ENCODE measurements around the gene ZSWIM5.

DNA sequence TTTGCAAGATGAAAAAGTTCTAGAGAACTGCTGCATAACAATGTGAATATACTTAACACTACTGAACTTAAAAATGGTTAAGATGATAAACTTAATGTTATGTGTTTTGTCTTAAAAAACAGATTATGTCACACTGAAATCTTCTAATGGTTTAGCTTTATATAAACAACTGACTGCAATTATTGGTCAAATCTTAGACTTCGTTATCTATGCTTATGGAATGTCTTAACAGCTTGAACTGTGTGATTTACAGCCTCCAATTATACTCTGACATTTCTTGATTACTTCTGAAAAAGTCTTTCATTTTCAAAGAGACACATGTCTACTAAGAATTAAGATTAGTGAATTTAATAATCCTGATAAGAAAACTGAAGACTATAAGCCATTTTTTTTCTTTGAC, 71.1 kb downstream of the ZSWIM5 start:
- TF ChIP-seq, protein P1, sequence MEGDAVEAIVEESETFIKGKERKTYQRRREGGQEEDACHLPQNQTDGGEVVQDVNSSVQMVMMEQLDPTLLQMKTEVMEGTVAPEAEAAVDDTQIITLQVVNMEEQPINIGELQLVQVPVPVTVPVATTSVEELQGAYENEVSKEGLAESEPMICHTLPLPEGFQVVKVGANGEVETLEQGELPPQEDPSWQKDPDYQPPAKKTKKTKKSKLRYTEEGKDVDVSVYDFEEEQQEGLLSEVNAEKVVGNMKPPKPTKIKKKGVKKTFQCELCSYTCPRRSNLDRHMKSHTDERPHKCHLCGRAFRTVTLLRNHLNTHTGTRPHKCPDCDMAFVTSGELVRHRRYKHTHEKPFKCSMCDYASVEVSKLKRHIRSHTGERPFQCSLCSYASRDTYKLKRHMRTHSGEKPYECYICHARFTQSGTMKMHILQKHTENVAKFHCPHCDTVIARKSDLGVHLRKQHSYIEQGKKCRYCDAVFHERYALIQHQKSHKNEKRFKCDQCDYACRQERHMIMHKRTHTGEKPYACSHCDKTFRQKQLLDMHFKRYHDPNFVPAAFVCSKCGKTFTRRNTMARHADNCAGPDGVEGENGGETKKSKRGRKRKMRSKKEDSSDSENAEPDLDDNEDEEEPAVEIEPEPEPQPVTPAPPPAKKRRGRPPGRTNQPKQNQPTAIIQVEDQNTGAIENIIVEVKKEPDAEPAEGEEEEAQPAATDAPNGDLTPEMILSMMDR (IDR thresholded peaks at IDR 0.05) = no peak
- TF ChIP-seq EP300 (IDR thresholded peaks at IDR 0.05) = no peak

Measured in tibial nerve (tissue), 4 donors.